ENCODE measurements around the gene NUBPL.
"Not testable (repeated sequence)": the region's sequence is repeated elsewhere in the genome, so short reads cannot be mapped to it uniquely, and the experiment has no call there.

NUBPL gene

DNA sequence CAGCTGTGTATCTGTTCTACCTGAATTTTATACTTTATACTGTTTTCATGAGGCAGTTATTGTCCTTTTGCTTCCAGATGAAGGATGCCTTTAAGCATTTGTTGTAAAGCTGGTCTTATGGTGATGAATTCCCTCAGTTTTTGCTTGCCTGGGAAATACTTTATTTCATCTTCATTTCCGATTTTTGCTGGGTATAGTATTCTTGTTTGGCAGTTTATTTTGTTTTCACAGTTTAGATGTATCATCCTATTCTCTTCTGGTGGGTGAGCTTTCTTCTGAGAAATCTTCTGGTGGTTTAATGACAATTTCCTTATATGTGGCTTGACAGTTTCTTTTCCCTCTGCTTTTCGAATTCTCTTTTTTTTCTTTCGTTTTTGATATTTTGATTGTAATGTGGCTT, 188.1 kb downstream of the NUBPL start:
- DNase-seq = no peak

DNA sequence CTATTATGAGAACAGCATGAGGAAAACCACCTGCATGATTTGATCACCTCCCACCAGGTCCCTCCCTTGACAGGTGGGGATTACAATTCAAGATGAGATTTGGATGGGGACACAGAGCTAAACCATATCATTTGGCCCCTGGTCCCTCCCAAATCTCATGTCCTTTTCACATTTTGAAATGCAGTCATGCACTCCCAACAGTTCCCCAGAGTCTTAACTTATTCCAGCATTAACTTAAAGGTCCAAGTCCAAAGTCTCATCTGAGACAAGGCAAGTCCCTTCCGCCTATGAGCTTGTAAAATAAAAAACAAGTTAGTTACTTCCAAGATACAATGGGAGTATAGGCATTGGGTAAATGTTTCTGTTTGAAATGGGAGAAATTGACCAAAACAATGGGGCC, 189.8 kb downstream of the NUBPL start:
- DNase-seq = not testable (repeated sequence)

DNA sequence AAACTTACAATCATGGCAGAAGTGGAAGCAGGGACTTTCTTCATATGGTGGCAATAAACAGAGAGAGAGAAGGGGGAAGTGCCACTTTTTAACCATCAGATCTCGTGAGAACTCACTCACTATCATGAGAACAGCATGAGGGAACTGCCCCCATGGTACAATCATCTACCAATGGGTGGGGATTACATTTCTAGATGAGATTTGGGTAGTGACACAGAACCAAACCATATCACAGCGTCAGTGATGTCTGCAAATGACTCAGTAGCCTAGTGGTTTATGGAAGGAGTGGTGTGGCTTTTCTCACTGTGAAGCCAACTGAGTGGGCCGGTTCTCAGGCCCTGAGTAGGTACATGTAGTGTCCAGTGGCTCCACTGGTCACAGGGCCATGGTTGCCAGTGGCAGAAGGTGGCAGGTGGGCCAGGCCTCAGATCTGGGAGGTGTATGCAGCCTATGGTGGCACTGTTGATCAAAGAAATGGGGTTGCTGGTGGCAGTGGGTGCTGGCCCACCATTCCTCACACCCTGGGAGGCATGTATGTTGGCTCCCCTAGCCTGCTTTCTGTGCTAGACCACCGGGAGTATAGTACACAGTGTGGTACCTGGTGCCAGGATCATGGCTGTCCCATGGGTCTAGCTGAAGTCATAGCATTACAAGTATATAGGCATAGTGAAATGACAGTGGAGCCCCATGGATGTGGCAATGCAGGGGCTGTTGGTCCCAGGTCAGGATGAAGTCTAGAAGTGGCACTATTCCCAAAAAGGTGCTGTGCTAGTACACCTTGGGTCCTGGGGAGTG, 191.9 kb downstream of the NUBPL start:
- DNase-seq = no peak

DNA sequence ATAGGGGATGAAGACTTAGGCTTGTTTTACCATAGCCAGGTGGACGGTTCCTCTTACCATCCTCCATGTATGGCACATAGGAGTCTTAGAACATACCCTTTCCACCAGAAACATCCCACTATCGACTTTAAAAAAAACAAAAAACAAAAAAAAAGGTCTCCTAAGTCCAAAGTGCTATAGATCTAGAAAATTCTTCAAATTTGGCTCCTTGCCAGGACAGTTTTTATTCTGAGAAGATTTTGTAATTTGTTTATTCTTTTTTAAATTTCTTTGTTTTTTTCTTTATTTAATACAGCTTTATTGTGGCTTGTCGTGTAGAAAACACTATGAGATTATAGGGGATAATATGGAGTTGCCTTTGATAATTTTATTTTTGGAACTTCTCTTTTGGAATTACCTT, 197.7 kb downstream of the NUBPL start:
- DNase-seq = no peak

DNA sequence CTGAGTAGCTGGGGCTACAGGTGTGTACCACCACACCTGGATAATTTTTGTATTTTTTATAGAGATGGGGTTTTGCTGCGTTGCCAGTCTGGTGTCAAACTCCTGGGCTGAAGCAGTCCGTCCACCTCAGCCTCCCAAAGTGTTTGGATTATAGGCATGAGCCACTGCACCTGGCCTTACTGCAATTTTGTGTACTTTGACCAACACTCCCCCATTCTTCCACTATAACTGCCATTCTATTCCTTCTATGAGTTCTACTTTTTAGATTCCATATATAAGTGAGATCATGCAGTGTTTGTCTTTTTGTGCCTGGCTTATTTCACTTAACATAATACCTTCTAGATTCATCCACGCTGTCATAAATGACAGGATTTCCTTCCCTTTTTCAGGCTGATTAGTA, 199.1 kb downstream of the NUBPL start:
- DNase-seq = no peak

DNA sequence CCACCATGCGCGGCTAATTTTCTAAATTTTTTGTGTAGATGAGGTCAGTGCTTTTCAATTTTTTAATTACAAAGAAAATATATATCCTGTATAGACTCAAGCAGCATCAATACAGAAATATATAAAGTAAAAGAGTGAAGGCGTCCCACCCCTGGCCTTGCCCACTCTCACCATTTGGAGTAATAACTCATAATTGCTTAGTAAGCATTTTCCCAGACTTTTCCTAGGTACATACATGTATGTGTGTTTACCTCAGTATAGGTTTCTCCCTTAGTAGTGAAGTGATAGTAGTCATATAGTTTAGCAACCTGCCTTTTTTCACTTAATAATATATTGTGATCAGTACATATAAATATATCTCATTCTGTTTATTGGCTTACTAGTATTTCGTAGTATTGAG, 200.1 kb downstream of the NUBPL start:
- no peak for DNase-seq

DNA sequence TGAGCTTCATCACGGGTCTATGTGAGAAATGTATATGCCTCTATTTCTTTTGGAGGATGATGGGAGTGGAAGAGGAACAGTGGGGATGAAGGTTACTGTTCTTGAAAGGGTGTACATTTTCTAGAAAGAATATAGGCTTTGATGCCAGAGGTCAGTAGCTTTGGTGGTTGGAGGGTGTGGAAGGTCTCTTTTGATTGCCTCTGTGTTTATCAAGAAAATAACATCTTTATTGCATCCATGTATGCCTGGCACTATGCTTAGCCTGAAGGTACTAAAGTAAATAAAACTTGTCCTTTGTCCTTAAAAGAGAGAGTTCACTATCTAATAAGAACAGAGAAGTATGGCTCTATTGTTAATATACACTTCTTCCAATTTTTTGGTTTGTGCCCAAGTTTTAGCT, 201.8 kb downstream of the NUBPL start:
- DNase-seq = no peak

DNA sequence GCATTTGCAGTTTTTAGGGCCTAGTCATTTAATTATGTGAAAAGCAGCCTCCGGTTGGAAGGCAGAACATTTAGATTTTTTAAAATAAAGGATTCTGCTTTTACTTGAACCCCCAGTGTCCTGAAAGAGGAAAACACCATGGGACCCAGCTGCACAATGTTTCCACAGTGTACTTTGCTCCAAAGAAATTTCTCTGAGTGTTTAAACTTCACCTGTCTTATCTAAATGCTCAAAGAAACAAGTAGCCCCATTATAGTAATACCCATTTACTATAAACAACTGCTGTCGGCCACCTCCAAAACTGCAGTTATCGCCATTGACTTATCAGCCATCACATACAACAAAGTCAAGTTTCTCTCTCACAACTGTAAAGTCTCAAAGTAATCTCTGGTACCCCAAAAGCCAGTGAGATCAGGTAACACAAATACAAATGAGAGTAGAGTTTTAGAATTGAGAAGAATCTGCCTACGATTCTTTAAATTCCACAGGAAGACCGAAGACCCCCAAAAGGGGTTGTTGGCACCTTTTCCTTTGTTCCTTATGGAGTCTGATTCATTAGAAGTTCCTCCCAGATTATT, 205.2 kb downstream of the NUBPL start:
- DNase-seq = no peak

DNA sequence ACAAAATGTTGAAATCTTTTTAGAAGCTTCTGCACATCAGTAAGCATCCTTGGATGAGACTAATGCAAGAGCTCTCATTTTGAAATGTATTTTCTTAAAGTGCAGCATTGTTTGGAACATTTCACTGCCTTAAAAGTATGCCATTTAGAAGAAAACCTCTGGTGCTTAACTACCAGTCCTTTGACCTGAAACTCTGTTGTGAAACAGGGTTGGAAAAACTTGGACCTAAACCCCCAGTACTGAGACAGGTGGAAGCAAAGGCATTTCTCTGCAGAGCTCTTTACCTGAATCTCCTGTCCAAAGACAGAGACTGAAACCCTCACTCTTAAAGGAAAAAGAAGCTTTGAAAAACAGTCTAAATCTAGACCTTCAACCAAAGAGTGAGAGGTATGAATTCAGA, 207.2 kb downstream of the NUBPL start:
- DNase-seq = no peak

DNA sequence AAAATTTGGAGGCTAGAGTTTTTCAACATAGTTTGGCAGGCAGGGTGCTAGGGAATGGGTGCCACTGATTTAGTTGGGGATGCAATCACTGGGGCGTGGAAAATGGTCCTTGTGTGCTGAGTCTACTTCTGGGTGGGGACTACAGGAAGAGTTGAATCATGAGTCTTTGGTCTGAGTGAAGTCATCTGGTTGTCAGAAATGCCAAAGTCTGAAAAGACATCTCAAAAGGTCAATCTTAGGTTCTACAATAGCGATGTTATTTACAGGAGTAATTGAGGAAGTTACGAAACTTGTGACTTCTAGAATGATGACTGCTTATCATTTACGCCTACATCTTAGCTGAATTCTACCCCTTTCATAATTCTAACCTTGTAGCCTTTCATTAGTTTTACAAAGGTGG, 209.1 kb downstream of the NUBPL start:
- no peak for DNase-seq

DNA sequence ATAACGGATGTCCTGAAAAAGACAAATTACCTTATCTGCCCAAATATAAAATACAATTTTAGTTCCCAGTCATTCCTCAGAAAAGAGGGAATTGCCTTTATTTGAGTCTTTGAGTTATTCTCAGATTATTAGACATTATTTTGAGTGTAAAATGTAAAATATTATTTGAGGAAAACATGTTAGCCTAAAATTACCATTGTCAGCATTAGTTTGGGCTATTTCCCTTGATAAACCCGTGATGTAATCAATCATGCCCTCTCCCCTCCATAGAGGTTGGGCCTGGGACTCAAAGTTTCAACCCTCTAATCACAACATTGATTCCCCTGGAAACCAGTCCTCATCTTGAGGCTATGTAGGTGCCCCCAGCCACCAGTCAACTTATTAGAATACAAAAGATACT, 213.4 kb downstream of the NUBPL start:
- DNase-seq = no peak

DNA sequence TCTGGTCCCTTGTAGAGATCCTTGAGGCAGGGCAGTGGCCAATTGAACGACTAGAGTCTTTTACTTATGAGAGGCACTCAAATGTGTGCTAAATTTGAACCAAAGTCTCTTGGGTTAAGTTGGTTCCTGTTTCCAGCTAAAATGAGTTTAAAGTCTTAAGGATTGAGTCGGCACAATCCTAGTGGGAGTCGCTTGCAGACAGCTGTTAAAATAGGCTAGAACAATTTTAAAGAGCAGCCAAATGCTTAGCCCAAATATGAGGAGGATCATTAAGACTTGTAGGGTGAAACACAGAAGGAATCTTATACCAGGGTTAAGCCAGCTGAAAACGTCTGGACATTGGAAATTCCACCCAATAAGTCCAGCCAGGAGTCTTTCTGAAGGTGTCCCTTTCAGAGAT, 216.1 kb downstream of the NUBPL start:
- DNase-seq = no peak

DNA sequence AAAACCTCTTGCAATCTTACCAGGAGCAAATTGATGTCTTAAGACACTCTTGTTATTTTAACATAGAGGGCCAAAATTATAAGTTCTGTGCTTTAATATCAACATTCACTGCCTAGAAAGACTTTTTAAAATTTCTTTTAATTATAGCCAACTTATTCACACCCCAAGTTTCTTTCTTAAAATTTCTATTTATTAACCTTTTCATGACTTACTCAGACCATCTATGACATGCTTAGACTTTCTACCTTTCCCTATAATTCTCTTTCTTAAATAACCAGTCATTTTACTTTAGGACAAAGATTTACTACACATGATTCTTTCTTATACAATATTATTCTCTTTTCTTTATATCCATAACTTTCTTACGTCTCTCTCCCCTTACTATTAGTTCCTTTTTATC, 220.4 kb downstream of the NUBPL start:
- DNase-seq = no peak

DNA sequence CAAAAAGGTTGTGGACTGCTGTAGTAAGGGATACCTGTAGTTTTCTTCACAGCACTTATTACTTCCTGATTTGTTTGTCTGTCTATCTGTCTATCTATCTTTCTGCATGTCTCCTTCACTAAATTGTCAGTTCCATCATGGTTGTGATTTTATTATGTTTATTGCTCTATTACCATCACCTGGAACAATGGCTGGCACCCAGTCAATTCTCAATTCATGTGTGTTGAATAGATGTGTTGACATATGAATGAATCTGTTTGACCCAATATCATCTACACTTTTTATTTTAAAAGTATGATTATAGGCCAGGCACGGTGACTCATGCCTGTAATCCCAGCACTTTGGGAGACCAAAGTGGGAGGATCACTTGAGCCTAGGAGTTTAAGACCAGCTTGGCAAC, 224.4 kb downstream of the NUBPL start:
- DNase-seq = no peak

DNA sequence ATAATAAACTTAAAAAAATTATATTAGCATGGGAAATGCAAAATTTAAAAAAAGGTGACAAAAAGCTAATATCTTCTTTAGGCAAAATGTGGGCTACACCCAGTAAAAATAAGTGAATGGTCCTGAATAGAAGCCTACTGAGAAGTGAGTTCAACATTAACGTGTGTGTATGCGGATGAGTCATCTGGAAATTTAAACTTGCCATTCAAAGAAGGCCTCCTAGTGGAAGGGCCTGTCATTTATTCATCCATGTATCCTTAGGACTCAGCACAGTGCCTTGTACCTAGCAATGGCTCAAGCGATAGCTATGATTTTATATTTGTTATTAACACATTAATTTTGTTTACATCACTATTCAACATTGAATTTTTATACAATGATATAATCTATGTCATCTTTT, 226.2 kb downstream of the NUBPL start:
- no peak for DNase-seq

DNA sequence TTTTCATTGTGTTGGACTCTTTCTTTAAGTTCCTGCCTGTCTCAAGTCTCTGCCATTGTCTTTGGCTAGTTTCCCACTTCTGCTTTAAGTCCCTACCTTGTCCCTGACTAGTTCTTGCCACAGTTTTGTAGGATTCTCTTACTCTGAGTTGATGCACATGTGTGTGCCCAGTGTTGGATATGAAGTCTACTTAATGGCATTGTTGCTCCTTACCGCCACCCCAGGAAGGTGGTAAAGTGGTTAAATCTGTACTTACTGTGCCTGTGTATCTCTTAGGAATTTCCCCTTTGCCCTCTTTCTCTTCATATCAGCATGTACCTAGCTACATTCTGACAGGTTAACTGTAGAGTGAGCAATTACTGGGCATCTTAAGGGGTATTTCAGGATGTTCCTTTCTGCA, 227.1 kb downstream of the NUBPL start:
- no peak for DNase-seq

DNA sequence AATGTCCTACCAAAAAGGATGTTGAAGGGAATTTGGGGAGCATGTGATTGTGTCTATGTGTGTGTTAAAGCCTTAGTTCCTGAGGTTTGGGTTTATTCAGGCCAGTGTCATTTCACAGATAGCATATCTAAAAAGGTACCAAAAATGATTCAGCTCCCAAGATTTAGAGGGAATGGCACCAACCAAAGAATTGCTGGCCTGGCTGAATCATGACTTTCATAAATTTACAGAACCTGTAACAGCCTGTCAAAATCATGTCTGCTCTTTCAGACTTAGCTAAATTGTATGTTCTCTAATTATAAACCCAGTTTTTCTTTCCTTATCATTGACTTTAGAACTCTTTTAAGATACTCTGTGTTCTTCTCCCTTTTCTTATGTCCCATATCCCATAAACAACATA, 231.5 kb downstream of the NUBPL start:
- no peak for DNase-seq

DNA sequence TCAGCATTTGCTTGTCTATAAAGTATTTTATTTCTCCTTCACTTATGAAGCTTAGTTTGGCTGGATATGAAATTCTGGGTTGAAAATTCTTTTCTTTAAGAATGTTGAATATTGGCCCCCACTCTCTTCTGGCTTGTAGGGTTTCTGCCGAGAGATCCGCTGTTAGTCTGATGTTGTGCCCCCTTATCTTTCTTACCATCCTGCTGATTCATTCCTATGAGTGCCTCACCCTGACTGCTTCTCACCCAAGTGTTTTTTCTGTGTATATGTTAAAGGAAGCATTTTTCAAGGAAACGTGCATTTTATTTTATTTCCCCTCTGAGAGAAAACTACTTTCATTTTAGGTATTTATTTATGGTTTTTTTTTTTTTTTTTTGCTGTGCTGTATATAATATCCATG, 236.7 kb downstream of the NUBPL start:
- not testable (repeated sequence) for DNase-seq

DNA sequence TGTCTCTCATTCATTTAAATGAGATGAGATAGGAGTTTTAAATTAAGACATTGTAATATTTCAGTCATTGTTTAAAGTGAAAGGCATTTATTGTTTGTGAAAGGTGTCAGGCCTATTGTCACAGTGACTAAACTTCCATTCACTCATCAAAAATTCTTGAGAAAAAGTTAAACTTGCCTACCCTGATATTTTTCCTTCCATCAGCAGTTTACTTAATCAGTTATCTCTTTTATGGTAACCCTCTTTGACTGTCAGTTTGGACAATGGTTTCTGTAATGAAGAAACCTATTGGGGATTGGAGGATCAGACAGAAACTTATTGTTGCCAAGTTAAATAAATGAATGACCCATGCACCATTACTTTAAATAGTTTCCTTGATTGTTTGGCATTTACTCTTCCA, 241.6 kb downstream of the NUBPL start:
- no peak for DNase-seq

DNA sequence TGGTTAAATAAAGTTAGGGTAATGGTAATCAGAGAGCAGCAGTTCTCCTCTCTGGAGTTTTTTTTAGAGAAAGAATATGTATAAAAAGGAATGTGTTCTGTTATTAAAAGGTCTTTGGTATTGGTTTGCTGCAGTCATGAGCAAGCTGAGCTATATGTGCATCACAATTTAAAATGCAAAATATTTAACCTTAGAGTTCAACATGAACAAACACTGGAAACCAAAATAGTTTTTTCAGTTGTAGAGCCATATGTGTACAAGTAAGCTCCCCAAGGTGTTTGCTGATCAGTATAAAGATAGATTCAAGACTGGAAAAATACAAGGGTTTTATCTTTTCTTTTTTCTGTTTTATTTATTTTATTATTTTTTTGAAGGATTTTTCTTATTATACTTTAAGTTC, 245.0 kb downstream of the NUBPL start:
- DNase-seq = no peak

DNA sequence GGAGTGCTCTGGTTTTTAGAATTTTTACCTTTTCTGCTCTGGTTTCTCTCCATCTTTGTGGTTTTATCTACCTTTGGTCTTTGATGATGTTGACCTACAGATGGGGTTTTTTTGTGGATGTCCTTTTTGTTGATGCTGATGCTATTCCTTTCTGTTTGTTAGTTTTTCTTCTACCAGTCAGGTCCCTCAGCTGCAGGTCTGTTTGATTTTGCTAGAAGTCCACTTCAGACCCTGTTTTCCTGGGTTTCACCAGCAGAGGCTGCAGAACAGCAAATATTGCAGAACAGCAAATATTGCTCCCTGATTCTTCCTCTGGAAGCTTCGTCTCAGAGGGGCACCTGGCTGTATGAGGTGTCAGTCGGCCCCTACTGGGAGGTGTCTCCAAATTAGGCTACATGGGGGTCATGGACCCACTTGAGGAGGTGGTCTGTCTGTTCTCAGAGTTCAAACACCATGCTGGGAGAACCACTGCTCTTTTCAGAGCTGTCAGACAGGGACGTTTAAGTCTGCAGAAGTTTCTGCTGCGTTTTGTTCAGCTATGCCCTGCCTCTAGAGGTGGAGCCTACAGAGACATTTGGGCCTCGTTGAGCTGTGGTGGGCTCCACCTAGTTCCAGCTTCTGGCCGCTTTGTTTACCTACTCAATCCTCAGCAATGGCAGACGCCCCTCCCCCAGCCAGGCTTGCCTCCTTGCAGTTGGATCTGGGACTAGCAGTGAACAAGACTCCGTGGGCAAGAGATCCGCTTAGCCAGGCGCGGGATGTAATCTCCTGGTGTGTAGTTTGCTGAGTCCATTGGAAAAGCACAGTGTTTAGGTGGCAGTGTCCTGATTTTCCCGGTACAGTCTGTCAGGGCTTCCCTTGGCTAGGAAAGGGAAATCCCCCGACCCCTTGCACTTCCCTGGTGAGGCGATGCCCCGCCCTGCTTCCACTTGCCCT, 250.8 kb downstream of the NUBPL start:
- DNase-seq = not testable (repeated sequence)

DNA sequence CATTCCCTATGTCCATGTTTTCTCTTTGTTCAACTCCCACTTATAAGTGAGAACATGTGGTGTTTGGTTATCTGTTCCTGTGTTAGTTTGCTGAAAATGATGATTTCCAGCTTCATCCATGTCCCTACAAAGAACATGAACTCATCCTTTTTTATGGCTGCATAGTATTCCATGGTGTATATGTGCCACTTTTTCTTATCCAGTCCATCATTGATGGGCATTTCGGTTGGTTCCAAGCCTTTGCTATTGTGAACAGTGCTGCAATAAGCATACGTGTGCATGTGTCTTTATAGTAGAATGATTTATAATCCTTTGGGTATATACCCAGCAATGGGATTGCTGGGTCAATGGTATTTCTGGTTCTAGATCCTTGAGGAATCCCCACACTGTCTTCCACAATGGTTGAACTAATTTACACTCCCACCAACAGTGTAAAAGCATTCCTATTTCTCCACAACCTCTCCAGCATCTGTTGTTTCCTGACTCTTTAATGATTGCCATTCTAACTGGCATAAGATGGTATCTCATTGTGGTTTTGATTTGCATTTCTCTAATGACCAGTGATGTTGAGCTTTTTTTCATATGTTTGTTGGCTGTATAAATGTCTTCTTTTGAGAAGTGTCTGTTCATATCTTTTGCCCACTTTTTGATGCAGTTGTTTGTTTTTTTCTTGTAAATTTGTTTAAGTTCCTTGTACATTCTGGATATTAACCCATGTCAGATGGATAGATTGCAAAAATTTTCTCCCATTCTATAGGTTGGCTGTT, 252.7 kb downstream of the NUBPL start:
- not testable (repeated sequence) for DNase-seq

DNA sequence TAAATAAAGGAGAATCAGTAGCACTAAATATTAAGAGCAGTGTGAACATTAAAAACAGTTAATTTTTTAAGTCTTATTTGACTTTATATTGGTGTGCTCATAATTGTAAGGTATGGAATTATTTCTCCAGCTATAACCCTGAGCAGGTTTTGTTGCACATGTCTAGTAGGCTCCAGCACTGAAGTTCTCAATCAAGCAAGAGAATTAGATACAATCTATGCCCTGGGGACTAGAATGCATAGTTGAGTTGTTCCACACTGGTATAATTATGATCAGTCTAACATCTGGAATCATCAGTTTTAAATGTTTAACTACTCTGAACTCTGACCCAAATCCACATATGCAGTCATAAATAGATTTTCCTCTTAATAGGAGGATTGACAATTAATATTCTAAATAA, 258.1 kb downstream of the NUBPL start:
- DNase-seq = no peak

All from stimulated activated CD4-positive, alpha-beta T cell treated with anti-CD3 and anti-CD28 coated beads, Interleukin-2, amount 100 ng/mL, for 24 hours (primary cell).